SK-N-SH (cell line): ENCODE data around the gene GAB1. TPM values are rescaled to one million over a fixed set of nuclear protein-coding genes. Genes with fewer than 3 reads are reported as not detected.

Source experiments
- CTCF ChIA-PET: fragments of 300-600, 350-600 bp; formaldehyde crosslinking; extraction: SDS; loops from one replicate; lab custom pipeline; 2021; lab: Yijun Ruan, JAX
- POLR2A ChIA-PET: fragments of 350-600 bp; sonication (Branson Sonifier 250); formaldehyde crosslinking; extraction: SDS; loops from one replicate; lab custom pipeline; 2020; ENCODE audit warnings: antibody characterized with exemption, inconsistent platforms; lab: Yijun Ruan, JAX
- DNase-seq: peaks from one replicate; pipeline ENCODE4 v3.0.0; 2012
- H2AFZ ChIP-seq: fragments of 200-600 bp; sonication (generic); 2 replicates; pipeline ENCODE4 v1.8.1; 2016; ENCODE audit warnings: antibody characterized with exemption, mild to moderate bottlenecking, low read depth
- H3F3A ChIP-seq: fragments of 200-600 bp; sonication (generic); replicated peaks from 2 replicates; pipeline ENCODE3; 2016; ENCODE audit warnings: antibody characterized with exemption, mild to moderate bottlenecking; ENCODE audit not compliant: insufficient read depth
- H3K27ac ChIP-seq, 2 experiments: fragments of 200-500 bp in 1 of 2; fragments of 200-600 bp in 1 of 2; sonication (Bioruptor generic) in 1 of 2; sonication (generic), shearing (Covaris generic) in 1 of 2; 2 replicates each; pipeline versions ENCODE4 v1.5.1 to v1.6.1; 2014 to 2016; ENCODE audit warnings: low read depth in 2 of 2, inconsistent platforms in 1 of 2, low read length in 1 of 2, mild to moderate bottlenecking in 1 of 2, mixed read lengths in 1 of 2
- H3K27me3 ChIP-seq: fragments of 200-600 bp; sonication (generic), shearing (Covaris generic); 2 replicates; pipeline ENCODE4 v1.6.1; 2016; ENCODE audit warnings: mixed run types; ENCODE audit not compliant: insufficient read depth
- H3K36me3 ChIP-seq, 2 experiments: fragments of 200-500 bp in 1 of 2; fragments of 200-600 bp in 1 of 2; sonication (Bioruptor generic) in 1 of 2; sonication (generic) in 1 of 2; replicated peaks in 1 of 2; 2 replicates each; pipeline versions ENCODE3 to v1.5.1; 2014 to 2016; ENCODE audit warnings: low read length in 1 of 2, mild to moderate bottlenecking in 1 of 2; ENCODE audit not compliant: insufficient read depth in 2 of 2, control insufficient read depth in 1 of 2
- H3K4me1 ChIP-seq, 2 experiments: fragments of 200-500 bp in 1 of 2; fragments of 200-600 bp in 1 of 2; sonication (Bioruptor generic) in 1 of 2; sonication (generic), shearing (Covaris generic) in 1 of 2; 2 replicates each; pipeline versions ENCODE4 v1.5.1 to v1.6.1; 2014 to 2016; ENCODE audit warnings: low read depth in 1 of 2, low read length in 1 of 2, mixed run types in 1 of 2; ENCODE audit not compliant: insufficient read depth in 2 of 2, control insufficient read depth in 1 of 2
- H3K4me2 ChIP-seq: fragments of 200-600 bp; sonication (generic), shearing (Covaris generic); 2 replicates; pipeline ENCODE4 v1.6.1; 2017; ENCODE audit warnings: mixed run types
- H3K4me3 ChIP-seq, 2 experiments: fragments of 200-500 bp in 1 of 2; fragments of 200-600 bp in 1 of 2; sonication (Bioruptor generic) in 1 of 2; sonication (generic), shearing (Covaris generic) in 1 of 2; 2 replicates each; pipeline versions ENCODE4 v1.5.1 to v1.8.1; 2014 to 2016; ENCODE audit warnings: low read depth in 2 of 2, inconsistent platforms in 1 of 2, low read length in 1 of 2, mild to moderate bottlenecking in 1 of 2, mixed read lengths in 1 of 2, moderate library complexity in 1 of 2
- H3K79me2 ChIP-seq: fragments of 200-600 bp; sonication (generic); 2 replicates; pipeline ENCODE4 v1.8.1; 2017; ENCODE audit warnings: mild to moderate bottlenecking; ENCODE audit not compliant: insufficient read depth
- H3K9ac ChIP-seq: fragments of 200-600 bp; sonication (generic); 2 replicates; pipeline ENCODE4 v1.6.1; 2017; ENCODE audit warnings: mixed run types
- H3K9me2 ChIP-seq: fragments of 200-600 bp; sonication (generic); 2 replicates; pipeline ENCODE4 v1.6.1; 2017; ENCODE audit warnings: mixed run types
- H3K9me3 ChIP-seq: fragments of 200-600 bp; sonication (generic); 2 replicates; pipeline ENCODE4 v1.6.1; 2017; ENCODE audit warnings: mixed run types, mild to moderate bottlenecking, moderate library complexity
- H4K20me1 ChIP-seq: fragments of 200-600 bp; sonication (generic); 2 replicates; pipeline ENCODE4 v1.6.1; 2017; ENCODE audit warnings: mild to moderate bottlenecking, mixed run types; ENCODE audit not compliant: insufficient read depth
- EP300 ChIP-seq, 2 experiments: IDR thresholded peaks; 2 replicates each; pipeline versions ENCODE4 v1.4.0 to v1.6.1; 2012; ENCODE audit warnings: borderline replicate concordance in 1 of 2, low read depth in 1 of 2, low read length in 1 of 2
- EZH2phosphoT487 ChIP-seq: fragments of 200-600 bp; sonication (generic); IDR thresholded peaks from 2 replicates; pipeline ENCODE4 v1.6.1; 2017; ENCODE audit warnings: low read depth, mixed run types, mild to moderate bottlenecking, antibody characterized with exemption, moderate library complexity, borderline replicate concordance
- FOXJ3 ChIP-seq: sonication (generic); formaldehyde crosslinking; IDR thresholded peaks from 2 replicates; pipeline ENCODE4 v1.5.1; 2020; ENCODE audit warnings: mild to moderate bottlenecking, missing genetic modification reagents
- JUND ChIP-seq: IDR thresholded peaks from 2 replicates; pipeline ENCODE4 v1.4.0; 2012
- MEF2A ChIP-seq: IDR thresholded peaks from 2 replicates; pipeline ENCODE4 v1.4.0; 2012; ENCODE audit warnings: low read depth, borderline replicate concordance
- MXI1 ChIP-seq: IDR thresholded peaks from 2 replicates; pipeline ENCODE4 v1.6.1; 2012; ENCODE audit warnings: mild to moderate bottlenecking, low read depth, low read length, improper control_type of control experiment
- RAD21 ChIP-seq: IDR thresholded peaks from 2 replicates; pipeline ENCODE4 v1.6.1; 2012; ENCODE audit warnings: mild to moderate bottlenecking, low read length
- RCOR1 ChIP-seq: fragments of 150-350 bp; IDR thresholded peaks from 2 replicates; pipeline ENCODE4 v1.6.1; 2017; ENCODE audit warnings: antibody characterized with exemption, low read length
- RFX5 ChIP-seq: IDR thresholded peaks from 2 replicates; pipeline ENCODE4 v1.6.1; 2012; ENCODE audit warnings: mild to moderate bottlenecking, improper control_type of control experiment, low read length
- SMC3 ChIP-seq: IDR thresholded peaks from 2 replicates; pipeline ENCODE4 v1.6.1; 2012; ENCODE audit warnings: low read depth, low read length, improper control_type of control experiment
- TEAD4 ChIP-seq: IDR thresholded peaks from 2 replicates; pipeline ENCODE4 v1.4.0; 2012; ENCODE audit warnings: mild to moderate bottlenecking, borderline replicate concordance; ENCODE audit not compliant: insufficient read depth
- WGBS: methylation state at CpG from one replicate; pipeline ENCODE4 v1.1.6; 2017; ENCODE audit warnings: low lambda C conversion rate; 5-methylcytosine and 5-hydroxymethylcytosine counted together
- polyA plus RNA-seq, 3 experiments: library from polyadenylated mRNA; depleted of rRNA; stranded (reverse); fragments of >200 nt; gene quantifications; 2 replicates each; pipeline ENCODE4 v1.2.3, GENCODE V29; 2012
- TF ChIP-seq, protein P1 (sequence below): fragments of 200-600 bp; sonication (generic); IDR thresholded peaks from 2 replicates; pipeline ENCODE4 v1.6.1; 2017; ENCODE audit warnings: antibody characterized with exemption, mild to moderate bottlenecking, moderate library complexity
- TF ChIP-seq, protein P2 (sequence below): IDR thresholded peaks from 2 replicates; pipeline ENCODE4 v1.4.0; 2012; ENCODE audit warnings: low read depth, borderline replicate concordance
- TF ChIP-seq, protein P3 (sequence below): IDR thresholded peaks from 2 replicates; pipeline ENCODE4 v1.6.1; 2012; ENCODE audit warnings: mild to moderate bottlenecking, low read depth, low read length, moderate library complexity

Gene GAB1
- polyA plus RNA-seq, 1 of the 3 experiments (the other 2 are of a cell fraction) = 3.7 TPM

DNA sequence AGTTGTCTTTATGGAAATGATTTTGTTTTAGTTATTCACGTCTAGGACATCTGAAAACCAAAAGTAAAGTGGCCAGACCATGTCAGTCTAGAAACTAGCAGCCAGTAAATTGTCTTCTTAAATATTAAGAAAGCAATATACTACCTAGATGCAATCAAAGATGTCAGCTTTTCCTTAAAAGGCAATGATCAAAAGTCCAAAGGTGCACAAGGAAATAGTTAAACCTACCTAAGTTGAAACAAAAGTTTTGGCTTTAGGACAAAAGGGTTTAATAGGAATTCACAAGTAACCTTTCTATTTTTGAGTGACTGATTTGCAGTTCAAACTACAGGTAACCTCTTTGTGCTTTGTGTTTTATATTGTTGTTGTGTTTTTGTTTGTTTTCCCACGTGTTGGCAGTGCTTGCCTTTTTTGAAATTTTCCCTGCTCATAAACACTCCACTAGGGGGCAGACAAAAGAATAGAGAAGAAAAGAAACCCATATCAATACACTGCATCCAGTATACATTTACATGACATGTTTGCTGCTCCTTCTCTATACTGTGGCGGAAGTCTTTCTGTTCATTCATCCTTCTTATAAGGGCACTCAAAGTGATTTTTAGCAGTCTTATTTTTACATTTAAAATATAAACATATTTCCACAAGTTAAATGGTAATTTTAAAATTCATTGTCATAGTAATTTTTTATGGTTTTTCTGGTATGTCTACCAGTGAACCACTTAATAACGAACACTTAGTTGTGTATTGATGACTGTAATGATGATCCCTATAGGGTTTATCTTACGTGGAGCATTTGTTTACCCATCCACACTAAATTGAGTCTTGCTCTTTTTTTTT lies 62.7 kb downstream of the GAB1 start:
- Histone ChIP-seq H3K9me3 (no peaks in the 10 kb centered on the region), H3K27ac (peak overlapping the region in 1 of 2 experiments; percentile 80; a peak in 1 of 4 replicates), H3K9ac (no peak overlapping the region), H3K4me3 (peak overlapping the region in 1 of 2 experiments; percentile 22; a peak in 1 of 4 replicates), H4K20me1 (no peaks in the 10 kb centered on the region), H3K4me1 (peaks cover 3 to 8% of the 10 kb centered on the region in 2 experiments; a peak in 3 of 4 replicates), H3K9me2 (no peaks in the 10 kb centered on the region), H3F3A (peaks cover 16% of the 10 kb centered on the region), H3K79me2 (peaks cover 5% of the 10 kb centered on the region), H3K27me3 (no peaks in the 10 kb centered on the region), H3K4me2 (no peak overlapping the region), H3K36me3 (peaks cover 0 to 3% of the 10 kb centered on the region in 2 experiments), H2AFZ (no peak overlapping the region)
- TF ChIP-seq MXI1 (peak; percentile 60; the same call in 1 of the 2 replicates), MEF2A (no peak), EP300 (IDR thresholded peaks at IDR 0.05; ENCODE audit: borderline replicate concordance in 1 of 2, low read depth in 1 of 2, low read length in 1 of 2) (no peak), RAD21 (peak; percentile 63), SMC3 (peak; percentile 50; the same call in 1 of the 2 replicates)
- TF ChIP-seq, protein P1, sequence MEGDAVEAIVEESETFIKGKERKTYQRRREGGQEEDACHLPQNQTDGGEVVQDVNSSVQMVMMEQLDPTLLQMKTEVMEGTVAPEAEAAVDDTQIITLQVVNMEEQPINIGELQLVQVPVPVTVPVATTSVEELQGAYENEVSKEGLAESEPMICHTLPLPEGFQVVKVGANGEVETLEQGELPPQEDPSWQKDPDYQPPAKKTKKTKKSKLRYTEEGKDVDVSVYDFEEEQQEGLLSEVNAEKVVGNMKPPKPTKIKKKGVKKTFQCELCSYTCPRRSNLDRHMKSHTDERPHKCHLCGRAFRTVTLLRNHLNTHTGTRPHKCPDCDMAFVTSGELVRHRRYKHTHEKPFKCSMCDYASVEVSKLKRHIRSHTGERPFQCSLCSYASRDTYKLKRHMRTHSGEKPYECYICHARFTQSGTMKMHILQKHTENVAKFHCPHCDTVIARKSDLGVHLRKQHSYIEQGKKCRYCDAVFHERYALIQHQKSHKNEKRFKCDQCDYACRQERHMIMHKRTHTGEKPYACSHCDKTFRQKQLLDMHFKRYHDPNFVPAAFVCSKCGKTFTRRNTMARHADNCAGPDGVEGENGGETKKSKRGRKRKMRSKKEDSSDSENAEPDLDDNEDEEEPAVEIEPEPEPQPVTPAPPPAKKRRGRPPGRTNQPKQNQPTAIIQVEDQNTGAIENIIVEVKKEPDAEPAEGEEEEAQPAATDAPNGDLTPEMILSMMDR = peak; percentile 81
- WGBS = 67% methylated on average over 5 of the region's 5 CpGs
- ChIA-PET CTCF (interaction anchor here (0.6 to 1.4 kb wide), 6 partner anchors 9 to 78 kb away, joined by 3 to 7 read pairs (median 3); no protein-coding TSS in a partner anchor), POLR2A (no interaction called here)
- peak; percentile 27 for DNase-seq

GRCh38 chr4:143400082-143400481 lies 63.4 kb downstream of the GAB1 start:
- POLR2A ChIA-PET = no interaction called here

More at GRCh38 chr4:143400082-143400481, 63.4 kb downstream of the GAB1 start:
- TF ChIP-seq RFX5 = no peak
- TF ChIP-seq, protein P2, sequence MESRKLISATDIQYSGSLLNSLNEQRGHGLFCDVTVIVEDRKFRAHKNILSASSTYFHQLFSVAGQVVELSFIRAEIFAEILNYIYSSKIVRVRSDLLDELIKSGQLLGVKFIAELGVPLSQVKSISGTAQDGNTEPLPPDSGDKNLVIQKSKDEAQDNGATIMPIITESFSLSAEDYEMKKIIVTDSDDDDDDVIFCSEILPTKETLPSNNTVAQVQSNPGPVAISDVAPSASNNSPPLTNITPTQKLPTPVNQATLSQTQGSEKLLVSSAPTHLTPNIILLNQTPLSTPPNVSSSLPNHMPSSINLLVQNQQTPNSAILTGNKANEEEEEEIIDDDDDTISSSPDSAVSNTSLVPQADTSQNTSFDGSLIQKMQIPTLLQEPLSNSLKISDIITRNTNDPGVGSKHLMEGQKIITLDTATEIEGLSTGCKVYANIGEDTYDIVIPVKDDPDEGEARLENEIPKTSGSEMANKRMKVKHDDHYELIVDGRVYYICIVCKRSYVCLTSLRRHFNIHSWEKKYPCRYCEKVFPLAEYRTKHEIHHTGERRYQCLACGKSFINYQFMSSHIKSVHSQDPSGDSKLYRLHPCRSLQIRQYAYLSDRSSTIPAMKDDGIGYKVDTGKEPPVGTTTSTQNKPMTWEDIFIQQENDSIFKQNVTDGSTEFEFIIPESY = no peak
- no peak for TF ChIP-seq TEAD4
- no peak for TF ChIP-seq JUND
- TF ChIP-seq, protein P3, sequence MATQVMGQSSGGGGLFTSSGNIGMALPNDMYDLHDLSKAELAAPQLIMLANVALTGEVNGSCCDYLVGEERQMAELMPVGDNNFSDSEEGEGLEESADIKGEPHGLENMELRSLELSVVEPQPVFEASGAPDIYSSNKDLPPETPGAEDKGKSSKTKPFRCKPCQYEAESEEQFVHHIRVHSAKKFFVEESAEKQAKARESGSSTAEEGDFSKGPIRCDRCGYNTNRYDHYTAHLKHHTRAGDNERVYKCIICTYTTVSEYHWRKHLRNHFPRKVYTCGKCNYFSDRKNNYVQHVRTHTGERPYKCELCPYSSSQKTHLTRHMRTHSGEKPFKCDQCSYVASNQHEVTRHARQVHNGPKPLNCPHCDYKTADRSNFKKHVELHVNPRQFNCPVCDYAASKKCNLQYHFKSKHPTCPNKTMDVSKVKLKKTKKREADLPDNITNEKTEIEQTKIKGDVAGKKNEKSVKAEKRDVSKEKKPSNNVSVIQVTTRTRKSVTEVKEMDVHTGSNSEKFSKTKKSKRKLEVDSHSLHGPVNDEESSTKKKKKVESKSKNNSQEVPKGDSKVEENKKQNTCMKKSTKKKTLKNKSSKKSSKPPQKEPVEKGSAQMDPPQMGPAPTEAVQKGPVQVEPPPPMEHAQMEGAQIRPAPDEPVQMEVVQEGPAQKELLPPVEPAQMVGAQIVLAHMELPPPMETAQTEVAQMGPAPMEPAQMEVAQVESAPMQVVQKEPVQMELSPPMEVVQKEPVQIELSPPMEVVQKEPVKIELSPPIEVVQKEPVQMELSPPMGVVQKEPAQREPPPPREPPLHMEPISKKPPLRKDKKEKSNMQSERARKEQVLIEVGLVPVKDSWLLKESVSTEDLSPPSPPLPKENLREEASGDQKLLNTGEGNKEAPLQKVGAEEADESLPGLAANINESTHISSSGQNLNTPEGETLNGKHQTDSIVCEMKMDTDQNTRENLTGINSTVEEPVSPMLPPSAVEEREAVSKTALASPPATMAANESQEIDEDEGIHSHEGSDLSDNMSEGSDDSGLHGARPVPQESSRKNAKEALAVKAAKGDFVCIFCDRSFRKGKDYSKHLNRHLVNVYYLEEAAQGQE = no peak
- no peak for TF ChIP-seq EZH2phosphoT487
- no peak for TF ChIP-seq FOXJ3 (CRISPR knock-in tag)
- TF ChIP-seq EP300 (IDR thresholded peaks at IDR 0.05; ENCODE audit: borderline replicate concordance in 1 of 2, low read depth in 1 of 2, low read length in 1 of 2) = no peak
- no peak for TF ChIP-seq RCOR1
- WGBS = 92% methylated on average over 2 of the region's 2 CpGs
- Histone ChIP-seq H4K20me1 (no peaks in the 10 kb centered on the region), H3K27ac (no peak overlapping the region), H3K4me1 (peaks cover 3 to 8% of the 10 kb centered on the region in 2 experiments; a peak in 3 of 4 replicates), H2AFZ (no peak overlapping the region), H3K9me3 (no peaks in the 10 kb centered on the region), H3K4me2 (no peak overlapping the region), H3K9ac (no peak overlapping the region), H3K79me2 (no peaks in the 10 kb centered on the region; the same call in 1 of the 2 replicates), H3K36me3 (no peaks in the 10 kb centered on the region), H3K27me3 (no peaks in the 10 kb centered on the region), H3K9me2 (no peaks in the 10 kb centered on the region), H3F3A (peaks cover 16% of the 10 kb centered on the region), H3K4me3 (no peak overlapping the region)
- CTCF ChIA-PET = interaction anchor here (0.9 to 1.4 kb wide), 2 partner anchors 14 to 24 kb away, joined by 4 to 5 read pairs; no protein-coding TSS in a partner anchor
- DNase-seq = no peak
